HG03108 (cell line): ENCODE data around the gene TMEM178B.

ENCODE experiments used
- ATAC-seq: cut with Tn5 transposase; IDR thresholded peaks from one replicate; pipeline ENCODE4 v1.9.1; 2021; ENCODE audit warnings: moderate library complexity; ENCODE audit not compliant: unreplicated experiment

The TMEM178B gene

GRCh38 chr7:141344153-141344935, 270.5 kb downstream of the TMEM178B start:
- no peak for ATAC-seq

DNA sequence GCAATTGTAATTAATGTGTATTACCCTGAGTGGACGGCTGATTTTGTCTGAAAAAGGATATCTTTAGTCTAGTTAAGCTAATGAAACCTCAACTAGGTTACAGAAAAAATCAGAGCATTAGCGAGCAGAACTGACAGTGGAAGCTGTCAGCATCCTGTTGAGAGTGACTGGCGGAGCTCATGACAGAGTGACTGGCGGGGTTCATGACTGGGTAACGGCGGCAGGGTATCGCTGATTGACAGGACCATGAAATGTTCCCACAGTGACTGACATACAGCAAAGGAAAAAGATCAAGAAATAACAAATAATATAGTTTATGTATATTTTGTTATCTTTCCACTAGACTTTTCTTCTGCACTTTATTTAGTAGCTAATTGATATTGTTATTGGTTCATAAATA, 274.9 kb downstream of the TMEM178B start:
- ATAC-seq = no peak

DNA sequence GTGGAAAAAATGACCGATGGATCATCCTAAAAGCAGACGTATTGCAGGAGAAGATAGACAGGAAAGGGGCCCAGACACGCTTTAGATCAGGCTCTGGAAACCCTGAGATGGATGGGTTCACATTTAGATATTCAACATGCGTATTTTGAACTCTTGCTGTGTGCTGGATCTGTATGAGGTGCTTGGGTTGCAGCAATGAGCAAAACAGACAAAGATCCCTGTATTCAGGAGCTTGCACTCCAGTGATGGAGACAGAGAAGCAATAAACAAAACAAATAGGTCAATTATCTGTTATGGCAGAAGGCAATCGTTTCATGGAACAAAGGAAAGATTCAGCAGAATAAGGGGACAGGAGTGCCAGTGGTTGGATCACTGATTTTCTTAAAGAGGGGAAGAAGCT, 275.5 kb downstream of the TMEM178B start:
- no peak for ATAC-seq

DNA sequence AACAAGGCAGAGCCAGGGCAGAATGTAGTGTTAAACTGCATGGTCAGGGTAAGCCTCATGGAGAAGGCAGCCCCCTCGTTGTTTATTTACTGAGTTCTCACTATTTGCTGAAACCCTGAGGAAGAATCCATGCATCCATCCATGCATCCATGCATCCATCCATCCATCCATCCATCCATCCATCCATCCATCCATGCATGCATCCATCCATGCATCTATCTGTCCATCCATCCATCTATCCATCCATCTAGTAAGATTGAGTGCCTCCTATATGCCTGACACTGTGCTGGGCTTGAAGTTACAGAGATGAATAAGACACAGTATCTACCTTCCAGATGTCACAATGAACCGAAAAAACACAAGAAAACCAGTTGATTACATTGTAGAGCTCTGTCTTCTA, 275.9 kb downstream of the TMEM178B start:
- ATAC-seq = no peak

GRCh38 chr7:141351175-141351574, 277.3 kb downstream of the TMEM178B start:
- ATAC-seq = no peak

DNA sequence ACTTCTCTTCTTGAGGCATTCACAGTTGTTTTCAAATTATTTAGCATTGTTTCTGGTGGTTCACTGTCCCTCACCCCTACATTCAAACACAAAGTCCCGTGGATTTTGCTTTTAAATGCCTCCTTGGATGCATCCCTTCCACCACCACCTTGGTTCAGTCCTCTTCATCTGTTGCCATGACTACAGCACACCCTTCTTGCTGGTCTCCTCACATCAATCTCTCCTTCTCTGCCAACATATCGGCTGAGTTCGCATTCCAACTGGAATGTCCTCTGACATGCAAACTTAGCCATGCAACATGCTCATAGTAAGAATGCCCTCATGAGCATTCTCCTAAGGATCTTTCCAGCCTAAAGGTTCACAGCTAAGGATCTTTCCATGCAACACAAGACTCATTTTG, 279.1 kb downstream of the TMEM178B start:
- ATAC-seq = no peak

DNA sequence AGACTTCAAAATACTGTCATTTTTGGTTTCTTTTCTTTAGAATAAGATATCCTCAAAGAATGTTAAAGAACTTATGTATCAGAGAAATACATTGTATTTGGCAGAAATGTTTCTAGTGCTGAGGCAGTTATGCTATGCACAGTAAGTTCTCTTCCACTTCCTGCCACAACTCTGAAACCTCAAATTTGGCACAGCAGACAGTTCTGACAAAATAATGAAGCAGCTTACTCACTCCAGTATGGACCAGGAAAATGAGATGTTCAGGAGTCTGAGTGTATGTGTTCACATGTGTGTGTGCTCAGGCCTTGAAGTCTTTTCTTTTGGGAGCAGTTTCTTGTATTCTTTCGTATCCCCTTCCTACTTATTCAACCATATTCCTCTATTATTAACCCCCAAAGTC, 280.4 kb downstream of the TMEM178B start:
- no peak for ATAC-seq

DNA sequence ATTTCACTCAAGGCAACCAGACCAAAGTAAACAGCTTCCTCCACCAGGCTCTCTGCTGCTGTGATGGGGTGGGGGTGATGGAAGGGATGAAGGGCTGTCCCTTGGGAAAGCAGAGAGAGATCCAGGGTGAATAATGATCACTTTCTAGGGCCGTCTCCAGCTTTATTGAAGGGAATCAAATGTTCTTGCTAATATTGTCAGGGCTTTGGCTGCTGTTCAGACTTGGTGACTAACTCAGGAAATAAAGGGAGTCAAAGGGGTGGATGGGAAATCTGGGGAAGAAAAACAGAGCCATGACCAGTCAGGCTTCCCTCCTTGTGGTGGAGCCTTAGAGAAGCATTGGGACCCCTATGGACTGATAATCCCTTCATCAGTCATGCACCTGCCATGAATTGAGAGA, 281.2 kb downstream of the TMEM178B start:
- ATAC-seq = no peak

DNA sequence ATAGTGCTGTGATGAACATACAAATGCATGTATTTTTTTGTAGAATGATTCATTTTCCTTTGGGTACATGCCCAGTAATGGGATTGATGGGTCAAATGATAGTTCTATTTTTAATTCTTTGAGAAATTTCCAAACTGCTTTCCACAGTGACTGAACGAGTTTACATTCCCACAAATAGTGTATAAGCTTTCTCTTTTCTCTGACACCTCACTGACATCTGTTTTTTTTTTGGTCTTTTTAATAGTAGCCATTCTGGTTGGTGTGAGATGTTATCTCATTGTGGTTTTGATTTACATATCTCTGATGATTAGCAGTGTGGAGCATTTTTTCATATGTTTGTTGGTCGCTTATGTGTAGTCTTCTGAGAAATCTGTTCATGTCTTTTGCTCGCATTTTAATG, 282.3 kb downstream of the TMEM178B start:
- ATAC-seq = no peak

GRCh38 chr7:141358386-141358785, 284.5 kb downstream of the TMEM178B start:
- ATAC-seq = no peak

GRCh38 chr7:141359262-141359661, 285.4 kb downstream of the TMEM178B start:
- no peak for ATAC-seq

DNA sequence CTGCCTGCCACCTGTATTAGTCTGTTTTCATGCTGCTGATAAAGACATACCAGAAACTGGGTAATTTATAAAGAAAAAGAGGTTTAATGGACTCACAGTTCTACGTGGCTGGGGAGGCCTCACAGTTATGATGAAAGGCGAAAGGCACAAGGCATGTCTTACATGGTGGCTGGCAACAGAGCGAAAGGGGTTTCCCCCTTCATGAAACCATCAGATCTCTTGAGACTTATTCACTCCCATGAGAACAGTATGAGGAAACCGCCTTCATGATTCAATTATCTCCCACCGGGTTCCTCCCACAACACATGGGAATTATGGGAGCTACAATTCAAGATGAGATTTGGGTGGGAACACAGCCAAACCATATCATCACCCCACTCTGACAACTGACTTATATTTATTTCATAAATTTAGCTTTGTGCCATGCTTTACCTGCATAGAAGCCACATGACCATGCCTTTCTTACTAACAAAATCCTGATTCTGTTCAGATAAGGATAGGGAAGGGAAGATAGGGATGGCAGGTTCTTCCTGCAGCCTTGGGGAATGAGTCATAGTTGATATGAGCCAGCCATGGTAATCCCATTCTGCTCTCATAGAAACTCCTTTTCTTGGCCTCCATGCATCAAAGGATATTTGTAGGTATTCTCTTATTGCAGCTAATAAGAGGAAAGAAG, 286.0 kb downstream of the TMEM178B start:
- ATAC-seq = no peak

GRCh38 chr7:141360416-141360760, 286.5 kb downstream of the TMEM178B start:
- ATAC-seq = no peak

GRCh38 chr7:141360803-141361202, 286.9 kb downstream of the TMEM178B start:
- no peak for ATAC-seq

DNA sequence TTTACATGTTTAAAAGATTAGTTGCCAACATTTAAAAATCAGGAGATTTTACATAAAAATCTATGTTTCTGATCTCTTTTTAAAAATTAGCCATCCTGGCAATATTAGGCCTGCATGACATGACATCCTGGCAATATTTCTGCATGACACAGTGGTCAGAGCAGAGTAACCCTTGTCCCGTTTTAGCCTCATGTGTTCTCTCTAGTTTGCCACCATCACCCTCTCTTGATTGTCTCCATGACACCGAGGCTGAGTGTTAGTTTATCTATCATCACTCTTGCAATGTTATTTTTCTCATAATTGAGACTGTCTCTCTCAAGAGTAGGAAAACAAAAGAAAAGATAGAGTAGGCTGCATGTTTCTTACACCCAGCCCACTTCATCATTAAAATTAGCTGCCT, 287.6 kb downstream of the TMEM178B start:
- ATAC-seq = no peak

DNA sequence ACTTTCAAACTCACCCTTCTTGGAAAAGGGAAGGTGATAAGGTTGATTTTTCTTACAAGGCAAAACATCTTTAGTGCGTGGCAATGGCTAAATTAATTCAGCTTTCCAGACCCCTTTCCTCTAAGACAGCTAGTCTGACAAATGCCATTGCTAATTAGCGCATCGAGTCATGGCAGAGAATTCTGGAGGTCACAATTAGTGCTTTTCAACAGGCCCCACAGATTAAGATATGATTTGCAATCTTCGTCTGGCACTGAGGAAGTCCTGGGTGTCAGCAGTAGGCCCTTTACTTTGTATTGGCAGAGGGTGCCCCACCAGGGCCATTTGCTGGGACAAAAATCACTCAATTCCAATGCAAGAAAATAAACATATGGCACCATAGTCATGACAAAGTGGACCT, 288.1 kb downstream of the TMEM178B start:
- ATAC-seq = no peak

GRCh38 chr7:141362580-141363435, 288.9 kb downstream of the TMEM178B start:
- no peak for ATAC-seq

DNA sequence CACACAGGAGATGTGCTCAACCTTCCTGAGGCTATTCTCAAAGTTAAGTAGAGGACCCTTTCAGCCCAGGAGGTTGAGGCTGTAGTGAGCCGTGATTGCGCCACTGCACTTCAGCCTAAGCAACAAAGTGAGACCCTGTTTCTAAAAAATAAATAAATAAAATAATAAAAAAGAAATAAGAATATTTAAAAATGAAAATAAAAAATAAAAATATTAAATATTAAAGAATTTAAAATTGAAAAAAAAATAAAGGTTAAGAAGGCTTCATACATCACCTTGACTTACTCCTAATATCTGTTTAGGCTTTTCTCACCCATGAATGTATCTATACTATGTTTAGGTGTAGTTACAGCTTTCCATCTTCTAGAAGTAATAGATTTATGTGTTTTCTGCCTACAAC, 289.9 kb downstream of the TMEM178B start:
- no peak for ATAC-seq

GRCh38 chr7:141366091-141366621, 292.3 kb downstream of the TMEM178B start:
- no peak for ATAC-seq

GRCh38 chr7:141369422-141369821, 295.6 kb downstream of the TMEM178B start:
- no peak for ATAC-seq

GRCh38 chr7:141370178-141370577, 296.3 kb downstream of the TMEM178B start:
- ATAC-seq = no peak
